B cell (primary cell): ENCODE results near the gene AEBP2. TPM values are rescaled to one million over a fixed set of nuclear protein-coding genes. Genes with fewer than 3 reads are reported as not detected.

ENCODE experiments used
- ATAC-seq: fragments of 200-7000 bp; cut with Tn5 transposase; one replicate; pipeline ENCODE4 v1.10.0; 2021; ENCODE audit warnings: low read depth, mild to moderate bottlenecking, moderate number of reproducible peaks, moderate library complexity
- CTCF ChIA-PET: fragments of 350-600 bp; sonication (Branson Sonifier 250); formaldehyde crosslinking; loops from one replicate; lab custom pipeline; 2021; ENCODE audit warnings: antibody characterized with exemption, inconsistent platforms; lab: Charles Lee
- POLR2A ChIA-PET: fragments of 350-600 bp; sonication (Branson Sonifier 250); formaldehyde crosslinking; loops from one replicate; lab custom pipeline; 2021; ENCODE audit warnings: antibody characterized with exemption; lab: Charles Lee
- DNase-seq: peaks from one replicate; pipeline ENCODE4 v3.0.0; 2013
- H2AFZ ChIP-seq: 2 replicates; pipeline ENCODE4 v1.6.1; 2012; ENCODE audit warnings: mild to moderate bottlenecking, low read depth, low read length; ENCODE audit not compliant: insufficient read depth, poor library complexity, severe bottlenecking
- H3K27ac ChIP-seq, 2 donors: 1 replicate in 1 of 2; 2 replicates in 1 of 2; pipeline ENCODE4 v1.5.1; 2012 to 2013; ENCODE audit warnings: low read length in 2 of 2, mild to moderate bottlenecking in 2 of 2, moderate library complexity in 1 of 2
- H3K27me3 ChIP-seq, 4 experiments: fragments of 200-600 bp in 1 of 4; sonication (generic) in 1 of 4; replicated peaks in 1 of 4; 1 replicate in 2 of 4; 2 replicates in 2 of 4; pipeline versions ENCODE4 v1.6.1 to v1.7.0; 2013 to 2016; ENCODE audit warnings: low read length in 3 of 4, mild to moderate bottlenecking in 2 of 4, mixed read lengths in 1 of 4, moderate library complexity in 1 of 4; ENCODE audit not compliant: insufficient read depth in 4 of 4, control insufficient read depth in 3 of 4; ENCODE audit errors: control extremely low read depth in 1 of 4
- H3K36me3 ChIP-seq, 2 experiments: replicated peaks in 1 of 2; 1 replicate in 1 of 2; 2 replicates in 1 of 2; pipeline versions ENCODE4 v1.6.1 to v1.7.1; 2013; ENCODE audit warnings: low read length in 1 of 2; ENCODE audit not compliant: insufficient read depth in 2 of 2, control insufficient read depth in 1 of 2; ENCODE audit errors: control extremely low read depth in 1 of 2, extremely low read depth in 1 of 2
- H3K4me1 ChIP-seq, 2 donors: fragments of 200-600 bp in 1 of 2; sonication (generic) in 1 of 2; 1 replicate in 1 of 2; 2 replicates in 1 of 2; pipeline versions ENCODE4 v1.5.1 to v1.6.1; 2013 to 2017; ENCODE audit warnings: low read length in 2 of 2; ENCODE audit not compliant: control insufficient read depth in 2 of 2, insufficient read depth in 2 of 2
- H3K4me2 ChIP-seq: replicated peaks from 2 replicates; pipeline ENCODE3; 2012; ENCODE audit warnings: mild to moderate bottlenecking, low read depth, low read length; ENCODE audit not compliant: poor library complexity, severe bottlenecking
- H3K4me3 ChIP-seq, 5 experiments: fragments of 200-600 bp in 1 of 5; sonication (generic) in 1 of 5; 1 replicate in 3 of 5; 2 replicates in 2 of 5; pipeline versions ENCODE4 v1.5.1 to v1.7.0; 2011 to 2016; ENCODE audit warnings: low read length in 4 of 5, mild to moderate bottlenecking in 4 of 5, low read depth in 2 of 5, control low read depth in 1 of 5, moderate library complexity in 1 of 5; ENCODE audit not compliant: insufficient read depth in 1 of 5; ENCODE audit errors: control extremely low read depth in 1 of 5, extremely low read depth in 1 of 5
- H3K79me2 ChIP-seq: fragments of 200-600 bp; sonication (generic); one replicate; pipeline ENCODE4 v1.6.0; 2016; ENCODE audit warnings: low read length; ENCODE audit not compliant: control insufficient read depth, insufficient read depth
- H3K9ac ChIP-seq: fragments of 200-600 bp; sonication (generic); 2 replicates; pipeline ENCODE4 v1.6.1; 2017; ENCODE audit warnings: mild to moderate bottlenecking, low read length, moderate library complexity
- H3K9me3 ChIP-seq, 3 donors: one replicate each; pipeline versions ENCODE4 v1.6.1 to v1.7.1; 2013; ENCODE audit warnings: low read length in 2 of 3; ENCODE audit not compliant: control insufficient read depth in 2 of 3, insufficient read depth in 1 of 3; ENCODE audit errors: control extremely low read depth in 1 of 3
- H4K20me1 ChIP-seq: 2 replicates; pipeline ENCODE4 v1.6.0; 2012; ENCODE audit warnings: mild to moderate bottlenecking, low read length; ENCODE audit not compliant: insufficient read depth, control insufficient read depth, poor library complexity, severe bottlenecking
- H3K27ac Mint-ChIP-seq: one replicate; pipeline ENCODE4 v1.8.0; 2021; ENCODE audit warnings: mixed read lengths
- H3K27me3 Mint-ChIP-seq: one replicate; pipeline ENCODE4 v1.8.0; 2021; ENCODE audit warnings: mixed read lengths
- H3K4me1 Mint-ChIP-seq: one replicate; pipeline ENCODE4 v1.8.0; 2021; ENCODE audit warnings: mixed read lengths
- H3K4me3 Mint-ChIP-seq: one replicate; pipeline ENCODE4 v1.8.0; 2021; ENCODE audit warnings: mixed read lengths
- H3K9me3 Mint-ChIP-seq: one replicate; pipeline ENCODE4 v1.8.0; 2022; ENCODE audit warnings: mixed read lengths; ENCODE audit not compliant: insufficient read depth
- EZH2 ChIP-seq: IDR thresholded peaks from 2 replicates; pipeline ENCODE4 v1.6.1; 2012; ENCODE audit warnings: borderline replicate concordance, low read depth, mild to moderate bottlenecking, moderate library complexity, low read length; ENCODE audit not compliant: insufficient read depth, poor library complexity, severe bottlenecking
- WGBS: methylation state at CpG from one replicate; pipeline ENCODE4 v1.1.5; 2013; ENCODE audit warnings: missing lambda C conversion rate; ENCODE audit not compliant: insufficient coverage; 5-methylcytosine and 5-hydroxymethylcytosine counted together
- intact Hi-C: fragments of 100-400 bp; cut with micrococcal nuclease; formaldehyde crosslinking; loops from one replicate; pipeline ENCODE4 v1.10.0; 2022
- polyA plus RNA-seq: library from polyadenylated mRNA; depleted of rRNA; stranded (reverse); fragments of >200 nt; gene quantifications from 2 replicates; pipeline ENCODE4 v1.2.3, GENCODE V29; 2012
- total RNA-seq, 2 donors: library from RNA; stranded (reverse); fragments of 120-200 nt in 1 of 2; gene quantifications; 1 replicate in 1 of 2; 2 replicates in 1 of 2; pipeline versions ENCODE4 v1.2.3 to v1.2.4, GENCODE V29; 2013 to 2022
- TF ChIP-seq, protein P1 (sequence below): fragments of 200-600 bp; IDR thresholded peaks from one replicate; pipeline ENCODE4 v1.8.0; 2022; ENCODE audit warnings: antibody characterized with exemption, mild to moderate bottlenecking

The AEBP2 gene
- total and polyA plus RNA-seq, 2 donors (not counting 1 experiment from before 2014, with no cell fraction given) = 12.1 to 67.8 TPM

DNA sequence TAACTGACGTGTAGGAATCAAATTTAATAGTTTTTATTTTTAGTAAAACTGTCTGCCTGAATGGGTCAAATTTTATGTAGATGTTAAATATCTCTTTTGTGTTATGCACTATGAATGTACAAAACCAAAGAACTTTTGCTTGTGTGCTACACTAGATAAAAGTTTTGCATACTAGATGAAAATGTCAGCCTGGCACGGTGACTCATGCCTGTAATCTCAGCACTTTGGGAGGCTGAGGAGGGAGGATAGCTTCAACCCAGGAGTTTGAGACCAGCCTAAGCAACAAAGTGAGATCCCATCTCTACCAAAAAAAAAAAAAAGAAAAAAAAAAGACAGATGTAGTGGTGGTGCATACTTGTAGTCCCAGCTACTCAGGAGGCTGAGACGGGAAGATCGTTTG is 11.1 kb downstream of the AEBP2 start:
- H3K27ac Mint-ChIP-seq = no peak overlapping the region
- intact Hi-C loops = no loop called here

DNA sequence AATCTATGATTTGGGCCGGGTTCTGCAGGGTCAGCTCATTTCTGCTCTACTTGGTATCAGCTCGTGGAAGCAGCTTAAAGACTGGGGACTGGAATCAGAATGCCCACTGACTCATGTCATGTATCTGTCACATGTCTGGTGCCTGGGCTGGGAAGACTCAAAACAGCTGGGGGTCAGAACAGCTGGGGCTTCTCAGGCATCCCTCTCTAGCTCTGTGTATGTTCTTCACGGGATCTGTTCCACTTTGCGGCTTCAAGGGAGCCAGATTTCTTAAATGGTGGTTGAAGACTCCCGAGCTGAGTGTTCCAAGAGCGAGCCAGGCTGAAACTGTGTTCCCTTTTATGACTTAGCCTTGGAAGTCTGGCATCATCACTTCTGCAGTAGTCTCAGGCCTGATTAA is 11.9 kb downstream of the AEBP2 start:
- no peaks in the 10 kb centered on the region for H3K27me3 Mint-ChIP-seq
- intact Hi-C loops = no loop called here
- no peak overlapping the region for H3K27ac Mint-ChIP-seq
- no peak overlapping the region for H3K27ac ChIP-seq
- ATAC-seq = no peak
- no peaks in the 10 kb centered on the region for H3K27me3 ChIP-seq
- H3K79me2 ChIP-seq = peaks cover 100% of the 10 kb centered on the region
- ChIA-PET POLR2A (interaction anchor here (0.7 kb wide), 1 partner anchor 17 kb away, joined by 3 read pairs; no protein-coding TSS in a partner anchor), CTCF (no interaction called here)
- H3K4me3 ChIP-seq = no peak overlapping the region
- H2AFZ ChIP-seq = no peak overlapping the region
- peaks cover 82% of the 10 kb centered on the region for H4K20me1 ChIP-seq
- no peak overlapping the region for H3K4me2 ChIP-seq
- no peaks in the 10 kb centered on the region for H3K9me3 Mint-ChIP-seq
- H3K36me3 ChIP-seq = no peaks in the 10 kb centered on the region
- H3K4me3 Mint-ChIP-seq = no peak overlapping the region
- H3K9me3 ChIP-seq = no peaks in the 10 kb centered on the region
- DNase-seq = no peak
- H3K4me1 Mint-ChIP-seq = peaks cover 63% of the 10 kb centered on the region
- 83% methylated on average over 6 of the region's 6 CpGs for WGBS
- H3K9ac ChIP-seq = no peak overlapping the region
- no peaks in the 10 kb centered on the region for H3K4me1 ChIP-seq
- no peak for TF ChIP-seq EZH2
- TF ChIP-seq, protein P1, sequence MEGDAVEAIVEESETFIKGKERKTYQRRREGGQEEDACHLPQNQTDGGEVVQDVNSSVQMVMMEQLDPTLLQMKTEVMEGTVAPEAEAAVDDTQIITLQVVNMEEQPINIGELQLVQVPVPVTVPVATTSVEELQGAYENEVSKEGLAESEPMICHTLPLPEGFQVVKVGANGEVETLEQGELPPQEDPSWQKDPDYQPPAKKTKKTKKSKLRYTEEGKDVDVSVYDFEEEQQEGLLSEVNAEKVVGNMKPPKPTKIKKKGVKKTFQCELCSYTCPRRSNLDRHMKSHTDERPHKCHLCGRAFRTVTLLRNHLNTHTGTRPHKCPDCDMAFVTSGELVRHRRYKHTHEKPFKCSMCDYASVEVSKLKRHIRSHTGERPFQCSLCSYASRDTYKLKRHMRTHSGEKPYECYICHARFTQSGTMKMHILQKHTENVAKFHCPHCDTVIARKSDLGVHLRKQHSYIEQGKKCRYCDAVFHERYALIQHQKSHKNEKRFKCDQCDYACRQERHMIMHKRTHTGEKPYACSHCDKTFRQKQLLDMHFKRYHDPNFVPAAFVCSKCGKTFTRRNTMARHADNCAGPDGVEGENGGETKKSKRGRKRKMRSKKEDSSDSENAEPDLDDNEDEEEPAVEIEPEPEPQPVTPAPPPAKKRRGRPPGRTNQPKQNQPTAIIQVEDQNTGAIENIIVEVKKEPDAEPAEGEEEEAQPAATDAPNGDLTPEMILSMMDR = no peak

More for the DNA sequence above, 11.1 kb downstream of the AEBP2 start:
- no peak for ATAC-seq
- peaks cover 86% of the 10 kb centered on the region for H4K20me1 ChIP-seq
- DNase-seq = no peak
- H3K4me3 ChIP-seq = no peak overlapping the region
- no peaks in the 10 kb centered on the region for H3K36me3 ChIP-seq
- WGBS = 100% methylated on average over 2 of the region's 4 CpGs
- ChIA-PET POLR2A (no interaction called here), CTCF (no interaction called here)
- H3K4me2 ChIP-seq = no peak overlapping the region
- TF ChIP-seq, protein P1 = no peak
- no peak for TF ChIP-seq EZH2
- no peaks in the 10 kb centered on the region for H3K9me3 ChIP-seq
- Mint-ChIP-seq H3K9me3 (no peaks in the 10 kb centered on the region), H3K4me3 (no peak overlapping the region), H3K27me3 (no peaks in the 10 kb centered on the region), H3K4me1 (peaks cover 62% of the 10 kb centered on the region)
- no peak overlapping the region for H3K9ac ChIP-seq
- no peak overlapping the region for H3K27ac ChIP-seq
- H3K27me3 ChIP-seq = no peaks in the 10 kb centered on the region
- no peak overlapping the region for H2AFZ ChIP-seq
- no peaks in the 10 kb centered on the region for H3K4me1 ChIP-seq
- H3K79me2 ChIP-seq = peaks cover 100% of the 10 kb centered on the region
